Measurements from ENCODE around the gene GPR35. TPM values are rescaled to one million over a fixed set of nuclear protein-coding genes. Genes with fewer than 3 reads are reported as not detected.

The GPR35 gene
- polyA plus RNA-seq (ENCODE audit: insufficient read length) = 2.5 TPM

DNA sequence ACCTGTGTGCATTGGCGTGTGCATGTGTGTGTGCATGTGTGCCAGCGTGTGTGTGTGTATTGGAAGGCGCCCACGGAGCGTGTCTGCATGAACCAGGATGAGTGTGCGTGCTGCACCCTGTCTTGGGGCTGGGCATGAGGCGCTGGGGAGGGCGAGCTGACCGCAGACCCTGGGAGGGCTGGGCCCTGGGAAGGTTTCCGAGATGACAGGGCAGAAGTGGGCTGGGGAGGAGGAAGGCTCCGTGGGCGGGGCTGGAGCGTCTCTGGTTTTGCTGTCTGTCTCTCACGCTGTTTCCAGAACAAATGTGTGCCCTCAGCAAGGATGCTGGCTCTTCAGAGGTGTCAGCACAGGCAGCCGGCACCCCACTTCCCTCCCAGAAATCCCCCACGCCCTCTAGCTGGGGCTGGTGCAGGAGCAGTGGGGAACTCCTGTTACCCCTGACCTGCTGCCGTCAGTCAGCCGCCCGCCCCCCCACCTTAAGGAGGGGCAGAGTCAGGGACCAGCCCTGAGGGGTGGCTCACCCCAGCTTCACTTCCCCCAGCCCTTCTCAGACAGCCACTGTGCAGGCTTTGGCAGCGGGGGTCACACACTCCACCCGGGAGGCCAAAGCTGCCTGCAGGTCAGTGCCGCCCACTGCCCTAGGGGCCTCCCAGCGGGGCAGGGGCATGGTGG is at the start of gene GPR35:
Gene GPR35 (plus strand): TSS at position 531 of the 672 bp plus-strand sequence. CDS start 4,473 bp downstream, outside the sequence.
- DNase-seq = no peak

DNA sequence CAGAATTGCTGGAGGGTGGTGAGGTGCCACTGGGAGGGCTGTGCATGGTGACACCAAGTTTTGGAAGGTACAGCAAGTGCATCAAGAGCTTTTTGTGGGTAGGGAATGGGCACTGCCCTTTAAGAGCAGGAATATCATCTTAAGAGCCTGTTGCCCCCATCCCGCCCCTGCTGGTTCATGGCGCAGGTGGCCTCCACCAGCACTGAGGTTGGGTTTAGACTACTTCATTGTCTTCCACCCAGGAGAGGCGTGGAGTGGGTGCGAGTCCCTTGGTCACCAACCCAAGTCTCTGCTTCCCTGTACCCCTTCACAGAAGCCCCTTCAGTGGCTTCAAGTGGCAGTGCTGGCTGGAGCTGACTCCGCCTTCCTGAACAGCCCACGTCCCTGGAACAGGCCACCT is 49.2 kb upstream of the GPR35 start:
- DNase-seq = no peak

- DNase-seq = no peak
Measured at GRCh38 chr2:240576436-240577205, 48.7 kb upstream of the GPR35 start.

GRCh38 chr2:240577281-240578109 is 47.8 kb upstream of the GPR35 start:
- DNase-seq = no peak

GRCh38 chr2:240578110-240578450 is 47.2 kb upstream of the GPR35 start:
- no peak for DNase-seq

GRCh38 chr2:240578488-240578887 is 46.8 kb upstream of the GPR35 start:
- DNase-seq = no peak

DNA sequence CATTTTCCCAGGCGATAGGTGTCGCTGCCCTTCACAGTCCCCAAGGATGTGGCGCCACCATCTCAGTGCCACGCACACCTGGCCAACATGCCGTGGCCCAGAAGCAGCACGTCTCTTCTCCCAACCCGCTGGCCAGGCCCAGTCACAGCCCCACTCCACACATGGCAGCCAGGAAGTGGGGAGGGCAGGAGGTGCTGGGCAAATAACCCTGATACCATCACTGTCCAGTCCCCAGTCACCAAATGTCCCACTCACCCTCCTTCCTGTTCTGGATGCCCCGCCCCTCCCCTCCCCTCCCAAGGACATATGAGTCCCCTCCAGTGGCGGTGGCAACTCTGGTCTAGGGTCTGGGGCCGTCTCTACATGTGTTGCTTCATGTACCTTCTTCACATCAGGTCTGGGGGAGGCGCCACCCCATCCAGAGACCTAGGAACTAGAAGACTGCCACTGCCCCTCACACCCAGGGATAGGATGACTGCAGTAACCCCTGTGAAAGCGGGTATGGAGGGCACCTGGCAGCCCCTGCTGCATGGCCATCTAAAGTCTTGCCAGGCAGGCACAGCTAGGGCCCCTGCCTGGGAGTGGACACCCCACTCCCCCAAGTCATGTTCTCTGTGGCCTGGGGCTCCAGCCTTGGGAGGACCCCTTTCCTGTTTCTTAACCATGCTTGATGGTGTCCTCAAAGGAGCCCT is 46.1 kb upstream of the GPR35 start:
- DNase-seq = no peak

- no peak for DNase-seq
Measured at GRCh38 chr2:240579771-240580614, 45.3 kb upstream of the GPR35 start.

DNA sequence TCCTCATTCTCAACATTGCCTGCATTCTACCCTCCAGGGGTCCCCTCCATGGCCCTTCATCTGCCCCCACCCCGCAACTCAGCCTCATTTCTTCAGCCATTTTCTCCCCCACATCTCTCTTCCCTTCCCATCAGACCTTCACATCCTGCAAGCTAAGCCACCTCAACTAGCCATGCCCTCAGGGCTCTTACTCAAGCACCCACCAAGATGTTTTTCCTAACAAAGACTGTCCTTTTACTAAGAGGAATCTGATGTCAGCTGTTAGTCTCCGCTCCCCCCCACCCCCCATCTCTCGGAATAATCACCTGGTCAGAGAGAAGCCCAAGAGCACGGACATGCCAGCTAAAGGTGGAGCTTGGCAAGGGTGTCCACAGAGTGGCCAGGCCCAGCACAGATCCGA is 43.5 kb upstream of the GPR35 start:
- no peak for DNase-seq

DNA sequence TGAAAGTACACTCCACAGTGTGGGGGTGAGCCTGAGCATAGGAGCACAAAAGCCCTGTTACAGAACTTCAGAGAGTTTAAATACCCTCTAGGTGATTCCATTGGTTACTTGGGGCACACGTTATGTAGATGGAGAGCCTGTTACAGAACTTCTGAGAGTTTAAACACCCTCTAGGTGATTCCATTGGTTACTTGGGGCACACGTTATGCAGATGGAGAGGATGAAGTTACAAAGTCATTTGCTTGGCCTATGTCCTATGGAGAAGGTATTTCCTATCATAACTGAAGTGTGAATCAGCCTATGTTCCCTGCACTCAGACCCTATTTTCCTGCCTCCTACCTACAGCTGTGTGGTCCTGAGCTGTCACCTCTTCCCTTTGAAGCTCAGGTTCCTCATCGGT is 42.5 kb upstream of the GPR35 start:
- no peak for DNase-seq

DNA sequence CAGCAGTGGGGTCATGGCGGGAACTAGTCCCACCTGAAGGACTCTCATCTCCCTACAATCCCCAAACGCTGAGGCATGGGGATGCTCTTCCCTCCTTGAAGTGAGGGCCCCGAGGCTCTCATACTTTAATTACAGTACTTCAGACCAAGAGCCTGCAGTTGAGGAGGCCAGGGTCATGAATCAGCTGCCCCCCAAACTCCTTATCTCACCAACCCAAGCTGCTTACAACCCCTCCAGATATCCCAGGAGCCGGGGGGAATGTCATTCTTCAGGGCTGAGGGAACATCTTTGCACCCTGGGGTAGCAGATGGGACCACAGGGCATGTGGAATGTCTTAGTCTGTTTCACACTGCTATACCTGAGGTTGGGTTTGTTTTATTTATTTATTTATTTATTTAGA is 41.5 kb upstream of the GPR35 start:
- no peak for DNase-seq

DNA sequence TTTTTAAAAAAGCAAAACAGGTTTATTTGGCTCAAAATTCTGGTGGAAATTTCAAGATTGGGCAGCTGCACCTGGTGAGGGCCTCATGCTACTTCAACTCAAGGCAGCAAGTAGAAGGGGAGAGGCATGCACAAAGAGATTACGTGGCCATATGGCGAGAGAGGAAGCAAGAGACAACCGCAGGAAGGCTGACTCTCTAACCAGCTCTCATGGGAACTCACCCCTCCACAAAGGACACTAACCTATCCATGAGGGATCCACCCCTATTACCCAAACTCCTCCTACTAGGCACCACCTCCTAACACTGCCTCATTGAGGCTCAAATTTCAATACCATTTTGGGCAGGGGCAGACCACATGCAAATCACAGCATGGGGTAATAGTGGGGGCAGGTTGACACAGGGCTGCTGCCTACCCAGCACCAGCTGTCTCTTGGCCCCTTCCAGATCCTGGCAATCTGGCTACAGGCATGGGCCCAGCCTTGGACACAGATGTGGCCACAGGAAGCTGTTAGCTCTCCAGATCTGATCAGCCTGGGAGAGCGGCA is 40.7 kb upstream of the GPR35 start:
- DNase-seq = no peak

- DNase-seq = no peak
Measured at GRCh38 chr2:240585101-240585500, 40.2 kb upstream of the GPR35 start.

DNA sequence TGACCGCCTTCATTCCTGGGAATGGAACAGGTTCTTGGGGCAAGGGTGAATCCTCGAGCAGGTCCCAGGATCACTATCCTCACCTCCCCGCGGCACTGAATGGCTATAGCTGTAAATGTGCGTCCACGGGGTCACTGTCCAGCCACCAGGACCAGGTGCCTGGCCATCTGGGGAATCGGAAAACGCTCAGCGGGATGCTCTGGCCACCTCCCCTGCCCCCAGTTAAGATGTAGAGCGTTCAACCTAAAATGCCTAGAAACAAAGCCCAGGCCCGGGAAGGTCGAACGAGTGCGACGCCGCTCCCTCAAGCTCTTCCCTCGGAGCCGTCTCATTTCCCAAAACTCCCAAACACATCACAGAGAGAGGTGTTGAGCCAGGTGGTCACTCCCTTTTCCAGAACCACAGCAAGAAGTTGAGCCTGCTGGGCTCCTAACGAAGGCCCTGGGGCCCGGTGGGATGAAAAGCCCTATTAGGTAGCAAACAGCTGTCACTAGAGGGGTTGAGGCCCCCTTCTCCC is 39.5 kb upstream of the GPR35 start:
- DNase-seq = no peak

DNA sequence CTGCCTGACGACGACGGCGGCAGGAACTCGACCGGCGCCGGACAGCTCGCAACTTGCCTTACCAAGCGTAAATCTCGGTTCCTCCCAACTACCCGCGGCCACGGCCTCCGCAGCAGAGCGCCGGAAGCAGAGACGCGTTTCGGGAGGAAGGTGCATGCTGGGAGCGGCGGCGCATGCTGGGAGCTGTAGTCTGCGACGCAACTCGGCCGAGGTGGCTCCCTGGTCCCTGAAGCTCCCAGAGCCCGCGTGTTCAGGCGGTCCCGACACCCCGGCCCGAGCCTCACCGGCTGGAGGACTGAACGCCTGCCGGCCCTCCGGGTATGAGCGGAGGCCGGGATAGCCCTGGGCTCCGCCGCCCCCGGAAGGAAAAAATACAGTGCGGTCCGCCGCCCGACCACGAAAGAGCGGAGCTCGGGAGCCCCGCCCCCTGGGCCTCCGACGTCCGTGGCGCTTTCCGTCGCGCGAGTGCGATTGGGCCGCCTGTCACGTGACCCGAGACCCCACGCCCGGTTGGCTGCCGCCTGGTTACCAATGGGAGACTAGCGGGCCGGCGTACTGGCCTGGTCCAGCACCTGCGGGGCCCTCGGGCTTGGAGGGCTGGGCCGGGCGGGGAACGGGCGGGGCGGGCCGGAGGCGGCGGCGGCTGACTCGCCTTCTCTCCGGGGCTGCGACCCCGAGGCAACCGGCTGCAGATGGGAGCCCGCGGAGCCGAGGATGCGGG is 38.9 kb upstream of the GPR35 start, which contains the start of gene CAPN10:
Gene CAPN10 (plus strand): TSS at position 537 of the 721 bp plus-strand sequence. CDS start 178 bp downstream, at position 715.
- peak; percentile 98 for DNase-seq

- no peak for DNase-seq
Measured at GRCh38 chr2:240586919-240587800, 38.1 kb upstream of the GPR35 start.

DNA sequence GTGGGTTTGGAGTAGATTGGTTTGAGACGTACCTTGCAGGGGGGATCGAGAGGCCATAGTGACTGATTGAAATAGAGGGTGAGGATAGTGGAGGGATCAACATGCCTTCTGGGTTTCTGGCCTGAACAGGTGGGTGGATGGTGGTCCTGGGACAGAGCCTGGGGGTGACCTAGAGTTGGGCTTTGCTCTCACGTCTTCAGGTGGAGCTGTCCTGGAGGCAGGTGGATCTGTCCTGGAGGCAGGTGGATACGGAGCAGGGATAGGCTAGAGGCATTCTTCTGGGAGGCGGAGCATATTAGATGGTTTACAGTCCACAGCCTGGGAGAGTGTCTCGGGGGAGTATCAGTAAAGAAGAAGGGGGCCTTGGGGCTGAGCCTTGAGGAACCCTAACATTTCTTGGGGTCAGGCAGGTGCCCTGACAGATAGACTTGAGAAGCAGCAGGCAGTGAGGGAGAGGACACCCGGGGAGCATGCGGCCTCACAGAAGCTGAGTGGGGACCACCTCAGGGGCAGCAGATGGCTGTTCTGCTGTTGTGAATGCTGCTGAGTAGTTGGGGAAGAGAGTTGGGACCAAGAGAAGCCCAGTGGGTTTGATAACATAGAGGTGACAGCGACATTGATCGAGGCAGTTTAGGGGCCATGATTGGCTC is 37.1 kb upstream of the GPR35 start:
- no peak for DNase-seq

GRCh38 chr2:240588669-240589068 is 36.6 kb upstream of the GPR35 start:
- no peak for DNase-seq

DNA sequence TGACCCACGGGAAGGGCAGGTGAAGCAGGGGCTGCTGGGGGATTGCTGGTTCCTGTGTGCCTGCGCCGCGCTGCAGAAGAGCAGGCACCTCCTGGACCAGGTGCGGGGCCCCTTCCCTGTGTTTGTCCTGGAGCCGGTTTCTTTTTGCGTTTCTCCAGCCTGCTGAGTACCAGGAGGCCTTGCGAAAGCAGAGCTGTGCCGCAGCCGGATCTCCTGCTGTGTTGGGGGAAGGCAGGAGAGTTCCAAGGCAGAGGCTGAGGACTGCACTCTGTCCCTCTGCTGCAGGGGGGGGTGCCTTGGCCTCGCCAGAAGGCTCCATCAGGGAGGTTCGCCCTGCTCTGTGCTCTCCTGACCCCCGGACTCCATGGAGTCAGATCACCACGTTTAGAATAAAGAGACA is 35.9 kb upstream of the GPR35 start:
- no peak for DNase-seq
